GM21825 (cell line): Measurements from ENCODE around the gene IQCM.

Experiments used
- ATAC-seq: cut with Tn5 transposase; IDR thresholded peaks from one replicate; pipeline ENCODE4 v1.9.1; 2021; ENCODE audit warnings: mild to moderate bottlenecking, moderate library complexity; ENCODE audit not compliant: unreplicated experiment

IQCM gene, protein sequence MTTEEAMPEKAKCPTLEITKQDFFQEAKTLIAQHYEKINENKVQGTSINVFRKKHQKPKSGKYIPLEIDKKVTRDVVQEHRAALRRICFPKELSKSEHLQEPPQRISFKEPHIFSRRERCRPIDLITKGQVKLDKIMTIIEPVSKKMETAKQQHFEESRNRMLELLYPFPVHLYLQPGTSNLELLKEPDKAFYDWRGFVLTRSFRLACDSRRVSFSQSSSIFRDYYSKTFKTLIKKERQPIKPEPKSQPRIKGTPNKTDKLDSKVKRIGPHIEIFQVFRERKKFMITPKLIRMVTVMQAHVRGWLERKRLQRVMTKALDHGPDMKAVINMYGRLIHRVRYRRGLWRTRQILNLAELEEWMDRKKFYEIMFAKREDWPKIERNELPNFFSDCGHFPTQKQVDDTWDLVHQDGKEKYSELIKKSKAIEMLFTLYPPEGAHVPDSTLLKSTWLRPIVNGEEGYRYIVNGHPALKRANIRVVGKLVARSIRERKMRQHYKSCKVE

GRCh38 chr4:149815743-149816142 lies at the start of gene IQCM:
Gene IQCM, minus strand, starts transcription at chr4:149815843. Its CDS starts 73,152 bp downstream, at chr4:149742691.
- no peak for ATAC-seq

DNA sequence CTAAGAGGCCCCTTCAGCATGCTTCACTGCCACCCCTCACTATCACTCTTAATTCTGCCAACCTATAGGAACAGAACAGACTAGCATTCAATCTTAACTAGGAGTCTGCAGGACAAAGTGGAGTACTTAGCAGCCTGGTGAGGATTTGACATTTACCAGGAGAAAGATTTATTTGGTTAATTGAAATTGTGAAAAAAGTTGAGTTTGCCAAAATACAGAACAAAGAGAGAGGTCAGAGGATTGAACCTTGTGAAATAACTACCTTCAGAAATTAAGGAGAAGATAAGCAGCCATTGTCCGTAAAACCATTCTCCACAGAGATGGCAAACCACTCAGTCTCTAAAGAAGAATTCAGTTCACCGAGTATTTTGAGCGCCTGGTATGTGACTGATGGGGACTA lies 41.8 kb upstream of the IQCM start:
- ATAC-seq = no peak

- no peak for ATAC-seq
These were observed 30.1 kb upstream of the IQCM start for GRCh38 chr4:149845743-149846142.

- no peak for ATAC-seq
These were observed 26.0 kb upstream of the IQCM start for GRCh38 chr4:149841686-149842085.

GRCh38 chr4:149838036-149838435 lies 22.4 kb upstream of the IQCM start:
- ATAC-seq = no peak

GRCh38 chr4:149836546-149836945 lies 20.9 kb upstream of the IQCM start:
- ATAC-seq = no peak

GRCh38 chr4:149835280-149835679 lies 19.6 kb upstream of the IQCM start:
- no peak for ATAC-seq

DNA sequence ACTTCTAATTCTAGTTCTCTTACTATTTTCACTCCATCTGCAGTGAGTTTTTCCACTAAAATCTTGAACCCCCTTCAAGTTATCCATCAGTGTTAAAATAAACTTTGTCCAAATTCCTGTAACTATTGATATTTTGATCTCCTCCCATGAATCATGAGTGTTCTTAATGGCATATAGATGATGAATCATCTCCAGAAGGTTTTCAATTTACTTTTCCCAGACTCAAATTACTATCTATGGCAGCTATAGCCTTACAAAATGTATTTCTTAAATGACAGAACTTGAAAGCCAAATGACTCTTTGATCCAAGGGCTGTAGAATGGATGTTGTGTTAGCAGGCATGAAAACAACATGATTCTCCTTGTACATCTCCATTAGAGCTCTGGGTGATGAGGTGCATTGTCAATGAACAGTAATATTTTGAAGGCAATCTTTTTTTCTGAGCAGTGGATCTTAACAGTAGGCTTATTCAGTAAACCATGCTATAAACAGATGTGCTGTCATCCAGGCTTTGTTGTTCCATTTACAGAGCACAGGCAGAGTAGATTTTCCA lies 16.1 kb upstream of the IQCM start:
- no peak for ATAC-seq

GRCh38 chr4:149830823-149831222 lies 15.2 kb upstream of the IQCM start:
- ATAC-seq = no peak

GRCh38 chr4:149825336-149825735 lies 9.7 kb upstream of the IQCM start:
- no peak for ATAC-seq

DNA sequence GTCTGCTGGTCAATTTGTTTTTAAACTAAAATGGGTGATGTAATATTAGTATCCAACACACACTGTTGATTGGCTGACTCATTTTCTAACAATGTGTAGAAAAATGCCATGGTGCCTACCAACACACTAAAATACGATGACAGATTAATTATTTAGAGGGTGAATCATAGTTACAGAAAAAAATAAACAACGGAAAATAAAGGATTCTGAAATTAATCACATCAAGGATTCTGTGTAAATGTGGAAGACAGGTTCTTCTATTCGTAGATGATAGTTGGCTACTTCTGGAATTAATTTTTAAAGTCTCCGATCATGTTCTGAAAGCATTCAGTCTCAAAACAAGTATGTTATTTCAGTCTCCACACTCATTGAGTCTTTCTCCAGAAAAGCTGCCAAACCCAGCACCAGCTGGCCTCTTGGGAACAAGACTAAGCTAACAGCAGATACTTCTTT lies 8.2 kb upstream of the IQCM start:
- ATAC-seq = no peak

DNA sequence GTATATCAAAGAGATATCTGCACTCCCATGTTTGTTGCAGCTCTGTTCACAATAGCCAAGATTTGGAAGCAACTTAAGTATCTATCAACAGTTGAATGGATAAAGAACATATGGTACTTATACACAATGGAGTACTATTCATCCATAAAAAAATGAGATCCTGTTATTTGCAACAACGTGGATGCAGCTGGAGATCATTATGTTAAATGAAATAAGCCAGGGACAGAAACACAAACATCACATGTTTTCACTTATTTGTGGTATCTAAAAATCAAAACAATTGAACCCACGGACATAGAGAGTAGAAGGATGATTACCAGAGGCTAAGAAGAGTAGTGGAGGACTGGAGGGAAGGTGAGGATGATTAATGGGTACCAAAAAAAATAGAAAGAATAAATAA lies 14.2 kb downstream of the IQCM start:
- ATAC-seq = no peak

DNA sequence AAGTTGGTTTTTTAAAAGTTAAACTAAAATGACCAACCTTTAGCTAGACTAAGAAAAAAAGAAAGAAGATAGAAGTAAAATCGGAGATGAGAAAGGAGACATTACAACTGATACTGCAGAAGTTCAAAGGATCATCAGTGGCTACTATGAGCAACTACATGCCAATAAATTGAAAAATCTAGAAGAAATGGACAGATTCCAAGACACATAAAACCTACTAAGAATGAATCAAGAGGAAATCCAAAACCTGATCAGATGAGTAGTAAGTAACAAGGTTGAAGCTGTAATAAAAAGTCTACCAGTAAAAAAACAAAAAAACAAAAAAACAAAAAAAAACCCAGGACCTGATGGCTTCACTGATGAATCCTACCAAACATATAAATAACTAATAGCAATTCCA lies 16.1 kb downstream of the IQCM start:
- no peak for ATAC-seq

GRCh38 chr4:149796381-149796780 lies 19.3 kb downstream of the IQCM start:
- ATAC-seq = no peak

DNA sequence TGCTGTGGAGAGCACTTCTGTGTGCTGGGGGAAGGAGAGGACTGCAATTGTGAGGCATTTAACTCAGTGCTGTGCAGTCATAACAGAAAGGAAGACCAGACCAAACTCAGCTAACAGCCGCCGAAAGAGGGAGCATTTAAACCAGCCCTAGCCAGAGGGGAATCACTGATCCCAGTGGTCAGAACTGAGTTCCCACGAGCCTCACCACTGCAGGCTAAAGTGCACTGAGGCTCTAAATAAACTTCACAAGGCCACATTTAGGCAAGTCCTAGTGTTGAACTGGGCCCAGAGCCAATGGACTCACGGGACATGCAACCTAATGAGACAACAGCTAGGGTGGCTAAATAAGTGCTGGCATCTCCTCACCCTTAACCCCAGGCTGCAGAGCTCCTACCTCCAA lies 20.4 kb downstream of the IQCM start:
- ATAC-seq = no peak

- no peak for ATAC-seq
These were observed 21.3 kb downstream of the IQCM start for GRCh38 chr4:149794352-149794751.

GRCh38 chr4:149793459-149793858 lies 22.2 kb downstream of the IQCM start:
- ATAC-seq = no peak

- ATAC-seq = no peak
These were observed 23.8 kb downstream of the IQCM start for GRCh38 chr4:149791851-149792250.

DNA sequence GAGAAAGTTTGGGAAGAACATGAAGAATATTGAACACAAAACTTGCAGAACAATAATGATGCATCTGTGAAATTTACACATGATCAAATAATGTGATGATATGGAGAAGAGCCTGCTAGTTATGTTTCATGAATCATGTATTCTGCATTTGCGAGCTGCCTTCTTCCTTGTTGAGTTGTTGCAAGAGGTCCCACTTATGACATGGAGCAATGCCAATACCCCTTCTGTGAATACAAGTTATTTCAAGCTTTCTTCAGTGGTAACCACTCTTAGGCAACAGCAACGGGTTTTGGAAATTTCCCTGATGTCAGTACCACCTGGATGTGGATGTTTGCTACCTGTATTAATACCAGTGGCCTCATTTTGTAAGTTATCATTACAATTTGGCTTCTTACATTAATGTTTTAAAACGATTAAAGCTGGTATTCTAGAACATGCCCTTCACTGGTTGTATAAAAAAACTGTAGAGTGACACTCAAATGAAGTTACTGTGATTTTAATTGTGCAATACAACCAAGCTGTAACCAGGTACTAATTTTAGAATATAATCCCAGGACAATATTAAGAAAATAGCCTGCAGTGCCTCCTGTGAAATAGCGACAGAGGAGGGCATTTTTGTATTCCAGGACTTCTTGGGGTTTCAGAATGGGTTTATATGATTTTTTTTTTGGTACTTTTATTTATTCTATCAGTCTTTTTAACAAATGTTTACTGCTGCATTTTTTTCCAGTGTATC lies 25.3 kb downstream of the IQCM start:
- ATAC-seq = no peak

DNA sequence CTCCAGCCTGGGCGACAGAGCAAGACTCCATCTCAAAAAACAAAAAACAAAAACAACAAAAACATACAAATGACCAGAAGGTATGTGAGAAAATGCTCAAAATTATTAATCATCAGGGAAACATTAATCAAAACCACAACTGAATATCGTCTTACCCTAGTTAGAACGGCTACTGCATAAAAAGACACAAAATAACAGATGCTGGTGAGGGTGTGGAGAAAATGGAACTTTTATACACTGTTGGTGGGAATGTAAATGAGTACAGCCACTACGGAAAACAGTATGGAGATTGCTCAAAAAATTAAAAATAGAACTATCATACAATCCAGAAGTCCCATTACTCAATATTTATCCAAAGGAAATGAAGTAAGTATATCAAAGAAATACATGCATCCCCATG lies 27.3 kb downstream of the IQCM start:
- no peak for ATAC-seq

GRCh38 chr4:149785696-149786431 lies 29.8 kb downstream of the IQCM start:
- ATAC-seq = no peak
